HTR-8/SVneo (cell line): ENCODE data around the gene RPS10.
"Not testable (repeated sequence)": the region's sequence is repeated elsewhere in the genome, so short reads cannot be mapped to it uniquely, and the experiment has no call there.

Experiments used
- DNase-seq: peaks from one replicate; pipeline ENCODE4 v3.0.0; 2011; ENCODE audit warnings: low spot score, mixed read lengths; ENCODE audit not compliant: insufficient read length
- FAIRE-seq: peaks from 2 replicates; lab custom pipeline; 2011; peaks lifted over from hg19 to GRCh38; lab: Jason Lieb, UNC

Gene RPS10

DNA sequence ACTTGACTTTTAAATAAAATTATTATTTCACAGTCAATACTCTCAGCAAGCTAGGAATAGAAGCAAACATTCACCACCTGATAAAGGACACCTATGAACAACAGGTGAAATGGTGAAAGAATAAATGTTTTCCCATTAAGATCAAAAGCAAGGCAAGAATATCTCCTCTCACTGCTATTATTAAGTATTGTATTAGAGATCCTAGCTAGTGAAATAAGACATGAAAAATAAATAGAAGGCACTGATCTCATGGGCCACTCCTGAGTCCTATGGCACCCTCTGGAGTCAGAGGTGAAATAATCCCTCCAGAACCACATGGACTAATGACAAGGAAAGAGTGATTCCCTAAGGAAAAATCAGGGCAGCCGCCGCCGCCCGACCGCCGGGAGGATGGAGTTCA lies 29.4 kb downstream of the RPS10 start:
- DNase-seq (no peak), FAIRE-seq (no peak)

DNA sequence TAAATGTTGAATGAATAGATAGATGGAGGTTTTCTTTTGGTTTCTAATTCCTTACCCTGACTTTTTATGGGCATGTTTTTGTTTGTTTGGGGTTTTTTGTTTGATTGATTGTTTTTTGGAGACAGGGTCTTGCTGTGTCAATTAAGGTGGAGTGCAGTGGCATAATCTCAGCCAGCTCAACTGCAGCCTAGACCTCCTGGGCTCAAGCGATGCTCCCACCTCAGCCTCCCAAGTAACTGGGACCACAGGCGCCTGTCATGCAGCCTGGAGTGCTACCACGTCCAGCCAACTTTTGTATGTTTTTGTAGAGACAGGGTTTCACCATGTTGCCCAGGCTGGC lies 31.9 kb downstream of the RPS10 start:
- DNase-seq = no peak
- FAIRE-seq = no peak

DNA sequence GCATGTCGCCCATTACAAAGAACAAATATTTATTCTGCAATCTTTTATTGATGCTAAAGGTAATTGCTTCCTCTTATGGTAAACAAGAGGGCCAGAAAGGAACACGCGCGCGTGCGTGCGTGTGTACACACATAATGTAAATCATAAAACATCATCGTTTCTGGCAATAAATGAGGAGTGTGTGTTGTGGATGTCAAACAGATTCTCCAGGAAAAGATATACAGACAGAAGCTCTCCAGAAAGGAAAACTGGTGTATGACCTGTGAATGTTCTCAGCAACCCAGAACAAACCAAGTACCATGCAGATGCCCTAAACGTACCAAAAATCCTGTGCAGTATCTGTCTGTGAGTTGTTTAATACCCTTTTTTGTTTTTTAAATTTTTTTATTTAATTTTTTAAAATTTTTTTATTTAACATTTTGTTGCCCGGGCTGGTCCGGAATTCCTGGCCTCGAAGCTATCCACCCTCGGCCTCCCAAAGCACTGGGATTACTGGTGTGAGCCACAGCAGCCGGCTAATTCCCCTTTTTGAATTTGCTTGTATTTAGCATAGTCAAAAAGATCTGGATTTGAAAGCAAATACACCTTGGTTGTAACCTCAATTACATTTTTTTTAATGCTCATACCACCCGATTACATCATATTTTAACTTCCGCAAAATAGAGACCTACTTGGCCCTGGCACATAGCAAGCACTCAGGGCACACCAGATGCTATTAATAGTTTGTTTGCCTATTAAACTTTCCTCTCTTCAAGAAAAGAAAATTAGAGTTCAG lies 32.5 kb downstream of the RPS10 start:
- FAIRE-seq (no peak), DNase-seq (no peak)

DNA sequence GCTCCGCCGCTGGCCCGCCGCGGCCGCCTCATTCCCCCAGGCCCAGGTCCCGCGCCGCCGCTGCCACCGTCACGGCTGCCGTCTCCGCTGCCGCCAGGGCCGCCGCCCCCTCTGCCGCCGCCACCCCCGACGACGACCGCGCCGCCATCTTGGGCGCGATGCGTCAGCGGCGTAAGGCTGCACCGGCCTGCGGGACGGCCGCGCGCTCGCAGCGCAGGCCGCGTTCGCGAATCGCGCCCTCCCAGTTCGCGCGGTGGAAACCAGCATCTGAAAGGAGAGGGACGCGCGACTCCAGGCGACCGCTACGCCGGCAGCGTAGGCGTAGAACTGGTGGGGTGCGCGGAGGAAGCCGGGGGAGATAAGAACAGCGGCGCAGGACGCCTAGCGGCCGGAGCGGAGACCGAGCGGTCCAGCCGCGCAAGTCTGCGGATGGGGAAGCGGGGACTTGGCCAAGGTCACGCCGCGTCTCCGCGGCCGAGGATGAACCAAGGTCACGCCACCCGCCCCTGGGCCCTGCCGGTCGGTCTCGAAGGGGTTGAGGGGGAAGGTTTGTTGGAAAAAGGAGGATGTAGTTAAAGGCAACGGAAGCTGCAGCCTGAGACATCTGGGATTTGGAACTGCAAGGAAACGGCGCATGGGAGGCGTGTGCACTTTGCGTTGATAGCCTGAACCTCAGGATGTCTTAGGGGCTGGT lies 33.2 kb downstream of the RPS10 start, which contains the start of gene NUDT3:
NUDT3 (minus strand) TSS at position 173 of the 694 bp plus-strand sequence. CDS start 307 bp downstream, outside the sequence.
- DNase-seq (peak; percentile 90), FAIRE-seq (peak; percentile 98)

DNA sequence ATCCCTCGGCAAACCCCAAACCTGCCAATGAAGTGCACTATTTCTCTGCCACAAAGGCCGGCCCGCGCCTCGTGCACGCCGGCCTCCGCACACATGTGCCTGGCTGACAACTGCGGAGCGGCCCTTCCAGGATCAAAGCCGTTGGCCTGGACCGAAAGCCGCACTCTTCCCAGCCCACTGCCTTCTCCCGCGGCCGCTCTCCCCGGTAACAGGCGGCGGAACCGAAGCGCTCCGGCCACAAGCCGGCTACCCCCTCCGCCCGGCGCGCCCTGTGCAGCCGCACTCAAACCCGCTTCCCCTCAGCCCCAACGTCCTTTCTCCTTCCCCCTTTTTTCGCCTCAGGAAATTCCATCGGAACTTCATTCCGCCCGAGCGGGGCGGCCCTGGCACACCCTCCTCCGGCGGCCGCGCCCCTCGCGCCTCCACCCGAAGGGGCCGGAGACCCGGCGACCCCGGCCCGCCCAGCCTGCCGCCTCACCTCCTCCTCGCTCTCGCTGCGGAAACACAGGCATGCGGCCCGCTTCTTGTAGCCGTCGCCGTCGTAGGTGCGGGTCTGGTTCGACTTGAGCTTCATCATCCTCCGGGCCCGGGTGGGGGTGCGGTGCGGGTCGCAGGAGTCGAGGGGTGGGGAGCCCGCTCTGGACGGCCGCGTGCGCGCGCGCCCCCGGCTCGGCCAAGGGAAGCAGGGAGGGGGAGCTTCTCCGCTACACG lies 33.9 kb downstream of the RPS10 start:
- FAIRE-seq = no peak
- DNase-seq = peak; percentile 43

DNA sequence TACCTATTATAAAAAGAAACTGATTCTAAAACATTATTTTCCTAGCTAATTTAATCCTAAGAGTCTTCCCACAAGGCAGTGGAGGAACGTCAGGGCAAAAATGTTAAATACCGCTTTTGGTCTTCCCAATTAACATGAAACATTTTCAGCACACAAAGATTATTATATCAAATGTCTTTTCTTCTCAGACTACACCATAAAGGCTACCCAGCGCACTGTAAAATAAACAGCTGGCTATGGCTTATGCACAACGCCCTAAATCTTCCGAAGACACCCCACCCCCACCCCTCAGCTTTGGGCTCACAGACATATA lies 34.4 kb downstream of the RPS10 start:
- no peak for FAIRE-seq
- no peak for DNase-seq

DNA sequence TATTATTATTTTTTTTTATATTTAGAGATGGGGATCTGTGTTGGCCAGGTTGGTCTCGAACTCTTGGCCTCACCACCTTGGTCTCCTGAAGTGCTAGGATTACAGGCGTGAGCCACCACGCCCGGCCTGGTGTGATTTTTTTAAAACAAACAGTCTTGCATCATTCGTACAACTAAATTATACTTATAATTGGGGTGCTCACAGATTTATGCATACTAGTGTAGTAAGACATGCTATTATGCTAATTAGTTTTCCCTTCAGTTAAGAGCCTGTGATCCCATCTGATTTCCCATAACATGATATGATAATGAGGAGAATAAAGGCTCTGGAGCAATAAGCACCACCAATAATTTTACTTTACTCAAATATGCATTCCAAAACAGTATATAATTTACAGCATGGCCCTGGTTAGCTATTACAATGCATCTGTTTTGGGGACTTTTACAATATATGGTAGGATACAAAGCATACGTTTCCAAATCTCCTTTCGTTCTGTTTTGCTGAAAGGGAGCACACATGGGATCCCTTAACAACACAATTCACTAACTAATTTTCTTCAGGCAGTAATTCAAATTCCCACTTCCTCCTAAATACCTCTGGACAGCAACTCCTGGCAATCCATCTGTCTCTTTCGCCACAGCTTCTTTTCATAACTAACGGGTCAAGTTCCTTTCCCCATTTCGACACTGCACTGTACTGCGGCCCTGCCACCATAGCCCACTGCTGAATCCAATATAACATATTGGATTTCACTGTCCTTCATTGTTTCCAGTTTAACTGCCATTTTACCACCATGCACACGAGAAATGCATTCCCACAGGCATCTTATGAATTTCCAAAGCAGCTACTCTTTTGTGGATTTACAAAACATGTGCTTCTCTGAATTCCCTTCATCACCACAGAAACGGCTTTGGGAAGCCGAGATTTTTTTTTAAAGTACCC lies 35.1 kb downstream of the RPS10 start:
- FAIRE-seq (no peak), DNase-seq (peak; percentile 50)

DNA sequence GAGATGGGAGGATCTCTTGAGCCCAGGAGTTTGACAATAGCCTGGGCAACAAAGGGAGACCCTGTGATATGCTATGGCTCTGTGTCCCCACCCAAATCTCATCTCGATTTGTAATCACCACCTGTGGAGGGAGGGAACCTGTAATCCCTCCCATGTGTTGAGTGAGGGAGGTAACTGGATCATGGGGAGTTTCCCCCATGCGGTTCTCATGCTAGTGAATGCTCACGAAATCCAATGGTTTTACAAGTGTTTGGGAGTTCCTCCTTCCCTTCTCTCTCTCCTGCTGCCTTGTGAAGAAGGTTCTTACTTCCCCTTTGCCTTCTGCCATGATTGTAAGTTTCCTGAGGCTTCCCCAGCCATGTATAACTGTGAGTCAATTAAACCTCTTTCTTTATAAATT lies 36.8 kb downstream of the RPS10 start:
- no peak for DNase-seq
- no peak for FAIRE-seq

DNA sequence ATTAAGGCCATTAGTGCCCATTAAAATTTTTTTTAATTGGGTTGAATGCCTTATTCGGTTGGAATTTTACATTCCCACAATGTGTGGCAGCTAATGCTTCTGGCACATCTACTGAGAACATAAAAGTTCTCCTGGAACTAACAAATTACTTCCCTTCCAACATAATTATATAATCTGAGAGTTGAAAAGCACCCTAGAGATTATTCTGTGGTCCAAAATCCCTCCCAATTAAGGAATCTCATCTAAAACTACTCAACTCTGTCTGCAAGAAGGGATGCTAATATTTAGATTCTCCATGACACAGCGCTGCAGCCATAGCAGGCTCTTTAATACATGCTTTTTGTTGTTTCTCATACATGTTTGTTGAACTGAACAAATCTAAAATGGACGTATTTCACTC lies 37.4 kb downstream of the RPS10 start:
- DNase-seq (no peak), FAIRE-seq (no peak)

DNA sequence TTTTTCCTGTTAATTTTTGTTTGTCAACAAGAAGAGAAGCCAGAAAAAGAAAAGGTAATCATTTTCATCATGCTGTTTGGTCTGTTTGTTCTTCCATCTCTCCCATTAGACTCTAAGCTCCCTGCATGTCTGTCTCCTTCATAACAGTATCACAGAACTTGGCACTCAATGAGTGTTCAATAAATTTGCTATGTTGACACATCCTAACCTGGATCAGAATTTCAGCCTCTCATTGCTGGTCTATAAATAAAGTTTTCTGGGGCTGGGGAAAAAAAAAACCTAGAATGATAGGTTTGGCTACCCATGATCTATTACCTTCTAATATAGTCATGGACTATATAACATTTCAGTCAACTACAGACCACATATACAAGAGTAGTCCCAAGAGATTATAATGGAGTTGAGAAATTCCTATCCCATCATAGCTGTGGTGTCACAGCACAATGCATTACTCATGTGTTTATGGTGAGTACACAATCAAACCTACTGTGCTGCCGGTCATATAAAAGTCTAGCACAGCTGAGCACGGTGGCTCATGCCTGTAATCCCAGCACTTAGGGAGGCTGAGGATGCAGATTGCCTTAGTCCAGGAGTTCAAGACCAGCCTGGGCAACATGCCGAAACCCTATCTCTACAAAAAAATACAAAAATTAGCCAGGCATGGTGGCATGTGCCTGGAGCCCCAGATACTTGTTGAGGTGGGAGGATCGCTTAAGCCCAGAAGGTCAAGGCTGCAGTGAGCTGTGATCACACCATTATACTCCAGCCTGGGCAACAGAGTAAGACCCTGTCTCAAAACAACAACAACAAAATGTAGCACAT lies 39.3 kb downstream of the RPS10 start:
- DNase-seq (no peak), FAIRE-seq (peak; percentile 38)

DNA sequence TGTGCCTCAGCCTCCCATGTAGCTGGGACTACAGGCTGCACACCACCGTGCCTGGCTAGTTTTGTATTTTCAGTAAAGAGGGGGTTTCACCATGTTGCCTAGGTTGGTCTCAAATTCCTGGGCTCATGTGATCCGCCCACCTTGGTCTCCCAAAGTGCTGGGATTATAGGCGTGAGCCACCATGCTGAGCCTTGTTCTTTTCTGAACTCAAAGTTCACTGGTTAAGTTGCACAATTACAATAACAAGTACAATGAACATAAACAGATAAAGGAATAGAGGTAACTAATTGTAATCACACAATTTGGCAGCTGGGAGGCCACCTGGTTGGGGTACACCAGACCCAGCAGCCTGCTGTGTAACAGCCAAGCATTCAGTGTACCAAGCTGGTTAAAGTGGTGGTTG lies 40.1 kb downstream of the RPS10 start:
- FAIRE-seq = no peak
- DNase-seq = no peak

DNA sequence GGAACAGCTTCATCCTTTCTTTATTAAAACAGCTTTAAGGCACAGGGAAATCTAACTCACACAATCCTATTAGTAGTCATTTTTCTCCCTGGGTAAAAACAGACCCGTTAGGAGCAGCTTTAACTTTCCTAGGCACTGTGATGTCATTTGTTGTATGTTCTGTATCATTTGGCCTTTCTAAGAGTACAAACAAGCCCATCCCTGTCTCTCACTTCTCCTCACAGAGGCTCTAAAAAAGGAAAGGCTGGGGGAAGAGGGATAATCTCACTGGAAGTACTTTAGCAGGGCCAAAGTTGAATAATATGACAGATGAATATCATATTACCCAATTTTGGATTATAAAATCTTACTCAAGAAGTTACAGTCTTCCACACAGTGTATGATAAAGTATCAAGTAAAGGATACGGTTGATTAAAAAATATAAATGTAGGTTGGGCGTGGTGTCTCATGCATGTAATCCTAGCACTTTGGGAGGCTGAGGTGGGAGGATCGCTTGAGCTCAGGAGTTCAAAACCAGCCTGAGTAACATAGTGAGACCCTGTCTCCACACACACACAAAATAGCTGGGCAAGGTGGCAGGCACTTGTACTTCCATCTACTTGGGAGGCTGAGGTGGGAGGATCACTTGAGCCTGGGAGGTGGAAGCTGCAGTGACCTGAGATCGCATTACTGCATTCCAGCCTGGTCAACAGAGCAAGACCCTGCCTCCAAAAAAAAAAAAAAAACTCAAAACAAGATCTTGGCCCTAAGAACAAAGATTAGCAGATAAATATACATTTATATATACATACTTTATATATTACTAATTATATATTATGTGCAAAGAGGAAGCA lies 41.3 kb downstream of the RPS10 start:
- DNase-seq = no peak
- FAIRE-seq = no peak

DNA sequence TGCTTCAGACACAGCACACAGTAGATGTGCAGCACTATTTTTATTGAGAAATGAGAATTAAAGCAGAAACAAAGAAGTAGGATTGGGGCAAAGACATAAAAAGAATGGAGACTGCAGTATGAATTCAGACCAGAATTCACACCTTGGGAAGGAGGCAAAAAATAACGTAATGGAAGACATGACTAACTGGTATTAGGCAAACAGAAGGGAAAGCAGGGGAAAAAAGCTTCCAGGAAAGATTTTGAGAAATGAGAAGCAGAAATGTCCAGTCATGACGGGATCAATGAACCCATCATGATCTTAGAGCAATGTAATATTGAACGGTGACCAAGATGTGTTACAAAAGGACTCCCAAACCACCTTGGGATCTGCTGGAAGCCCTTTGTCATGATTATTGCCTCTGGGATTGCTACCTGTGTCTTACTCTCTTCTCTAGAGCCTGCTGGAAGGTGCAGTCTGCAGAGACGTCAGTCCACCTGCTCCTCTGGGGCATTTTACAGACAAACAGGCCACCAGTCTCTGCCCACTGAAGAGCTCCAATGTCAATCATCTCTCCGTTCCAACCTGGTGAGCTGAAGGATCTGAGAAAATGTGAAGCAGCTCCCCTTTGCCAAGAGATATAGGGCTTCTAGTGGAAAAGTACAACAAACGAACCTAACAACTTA lies 42.1 kb downstream of the RPS10 start:
- DNase-seq (no peak), FAIRE-seq (no peak)

DNA sequence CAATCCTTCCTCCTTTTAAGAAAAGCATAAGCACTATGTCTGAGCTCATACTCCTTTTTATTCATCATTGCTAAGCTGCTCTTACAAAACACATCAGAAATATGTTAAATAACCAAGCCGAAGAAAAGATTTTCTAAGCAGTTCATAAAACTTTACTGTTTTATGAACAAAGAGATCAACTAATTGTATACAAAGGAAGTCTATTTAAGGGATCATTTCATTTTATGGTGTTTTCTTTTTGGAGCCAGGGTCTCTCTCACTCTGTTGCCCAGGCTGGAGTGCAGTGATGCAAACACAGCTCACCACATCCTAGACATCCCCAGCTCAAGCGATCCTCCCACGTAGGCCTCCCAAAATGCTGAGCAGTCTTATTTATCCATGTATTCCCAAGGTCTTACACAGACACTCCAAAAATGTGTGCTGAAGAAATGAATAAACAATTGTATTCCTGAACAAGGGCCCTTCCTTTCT lies 42.7 kb downstream of the RPS10 start:
- FAIRE-seq (no peak), DNase-seq (no peak)

DNA sequence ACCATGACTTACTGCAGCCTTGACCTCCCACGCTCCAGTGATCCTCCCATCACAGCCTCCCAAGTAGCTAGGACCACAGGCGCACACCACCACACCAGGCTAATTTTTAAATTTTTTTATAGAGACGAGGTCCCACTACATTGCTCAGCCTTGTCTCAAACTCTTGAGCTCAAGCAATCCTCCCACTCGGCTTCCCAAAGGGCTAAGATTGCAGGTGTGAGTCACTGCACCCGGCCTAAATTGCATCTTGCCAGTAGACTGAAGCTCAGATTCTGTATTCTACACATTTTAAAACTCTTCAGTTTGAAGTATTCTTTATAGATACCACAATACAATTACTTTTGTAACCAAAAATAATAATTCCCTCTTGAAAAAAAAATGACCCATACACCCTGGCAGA lies 44.8 kb downstream of the RPS10 start:
- no peak for DNase-seq
- FAIRE-seq = no peak

DNA sequence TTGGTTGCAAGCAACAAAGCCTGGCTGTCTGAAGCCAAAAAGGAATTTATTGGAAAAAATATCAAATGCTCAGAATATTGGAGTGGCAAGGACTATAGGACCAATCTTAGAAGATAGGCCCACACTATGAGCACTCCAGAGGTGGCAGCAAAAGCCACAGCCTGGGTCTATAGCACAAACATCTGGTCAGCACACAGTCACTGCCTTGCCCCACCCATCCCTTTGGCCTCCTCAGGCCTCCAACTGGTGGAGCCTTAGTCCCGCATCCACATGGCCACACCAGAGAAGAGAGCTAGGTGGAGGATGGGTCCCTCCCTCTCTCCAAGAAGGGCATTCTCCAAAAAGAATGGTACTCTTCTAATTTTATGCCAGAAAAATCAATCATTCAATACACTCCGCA lies 47.4 kb downstream of the RPS10 start:
- FAIRE-seq = no peak
- no peak for DNase-seq

DNA sequence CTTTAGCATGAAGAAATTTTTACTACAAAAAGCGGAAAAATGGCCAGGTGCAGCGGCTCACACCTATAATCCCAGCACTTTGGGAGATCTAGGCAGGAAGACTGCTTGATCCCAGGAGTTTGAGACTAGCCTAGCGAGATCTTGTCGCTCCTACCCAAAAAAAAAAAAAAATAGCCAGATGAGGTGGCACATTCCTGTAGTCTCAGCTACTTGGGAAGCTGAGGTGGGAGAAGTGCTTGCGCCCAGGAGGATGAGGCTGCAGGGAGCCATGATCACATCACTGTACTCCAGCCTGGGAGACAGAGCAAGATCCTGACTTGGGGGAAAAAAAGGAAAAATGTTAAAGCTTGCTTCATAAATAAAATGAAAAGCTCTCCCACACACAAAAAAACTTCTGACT lies 47.9 kb downstream of the RPS10 start:
- no peak for FAIRE-seq
- no peak for DNase-seq

DNA sequence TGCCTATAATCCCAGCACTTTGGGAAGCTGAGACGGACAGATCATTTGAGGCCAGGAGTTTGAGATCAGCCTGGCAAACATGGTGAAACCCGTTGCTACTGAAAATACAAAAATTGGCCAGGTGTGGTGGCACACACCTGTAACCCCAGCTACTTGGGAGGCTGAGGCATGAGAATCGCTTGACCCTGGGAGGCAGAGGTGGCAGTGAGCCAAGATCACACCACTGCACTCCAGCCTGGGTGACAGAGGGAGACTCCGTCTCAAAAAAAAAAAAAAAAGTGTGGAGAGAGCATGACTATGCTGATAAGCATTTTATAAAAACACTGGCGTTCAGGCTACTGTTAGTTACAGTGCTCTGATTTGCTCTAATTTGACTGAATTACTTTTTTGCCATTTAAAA lies 48.3 kb downstream of the RPS10 start:
- DNase-seq, FAIRE-seq: not testable (repeated sequence)
